ENCODE data around the gene P2RX6.

Gene P2RX6

GRCh38 chr22:21030032-21030431 lies 15.1 kb downstream of the P2RX6 start:
- TF ChIP-seq, protein P1, sequence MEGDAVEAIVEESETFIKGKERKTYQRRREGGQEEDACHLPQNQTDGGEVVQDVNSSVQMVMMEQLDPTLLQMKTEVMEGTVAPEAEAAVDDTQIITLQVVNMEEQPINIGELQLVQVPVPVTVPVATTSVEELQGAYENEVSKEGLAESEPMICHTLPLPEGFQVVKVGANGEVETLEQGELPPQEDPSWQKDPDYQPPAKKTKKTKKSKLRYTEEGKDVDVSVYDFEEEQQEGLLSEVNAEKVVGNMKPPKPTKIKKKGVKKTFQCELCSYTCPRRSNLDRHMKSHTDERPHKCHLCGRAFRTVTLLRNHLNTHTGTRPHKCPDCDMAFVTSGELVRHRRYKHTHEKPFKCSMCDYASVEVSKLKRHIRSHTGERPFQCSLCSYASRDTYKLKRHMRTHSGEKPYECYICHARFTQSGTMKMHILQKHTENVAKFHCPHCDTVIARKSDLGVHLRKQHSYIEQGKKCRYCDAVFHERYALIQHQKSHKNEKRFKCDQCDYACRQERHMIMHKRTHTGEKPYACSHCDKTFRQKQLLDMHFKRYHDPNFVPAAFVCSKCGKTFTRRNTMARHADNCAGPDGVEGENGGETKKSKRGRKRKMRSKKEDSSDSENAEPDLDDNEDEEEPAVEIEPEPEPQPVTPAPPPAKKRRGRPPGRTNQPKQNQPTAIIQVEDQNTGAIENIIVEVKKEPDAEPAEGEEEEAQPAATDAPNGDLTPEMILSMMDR (conservative IDR thresholded peaks at IDR 0.05; ENCODE audit: control insufficient read depth, insufficient read depth, low read depth, low read length) = no peak
- H3K4me3 ChIP-seq (ENCODE audit: control insufficient read depth, low read depth, low read length) = no peak overlapping the region
- no peak for DNase-seq (ENCODE audit: low read depth)

GRCh38 chr22:21030621-21031544 lies 15.9 kb downstream of the P2RX6 start:
- DNase-seq (ENCODE audit: low read depth) = no peak
- TF ChIP-seq, protein P1 (conservative IDR thresholded peaks at IDR 0.05; ENCODE audit: control insufficient read depth, insufficient read depth, low read depth, low read length) = no peak
- no peak overlapping the region for H3K4me3 ChIP-seq (ENCODE audit: control insufficient read depth, low read depth, low read length)

GRCh38 chr22:21031545-21032036 lies 16.6 kb downstream of the P2RX6 start:
- TF ChIP-seq, protein P1 (conservative IDR thresholded peaks at IDR 0.05; ENCODE audit: control insufficient read depth, insufficient read depth, low read depth, low read length) = no peak
- no peak for DNase-seq (ENCODE audit: low read depth)
- H3K4me3 ChIP-seq (ENCODE audit: control insufficient read depth, low read depth, low read length) = no peak overlapping the region

DNA sequence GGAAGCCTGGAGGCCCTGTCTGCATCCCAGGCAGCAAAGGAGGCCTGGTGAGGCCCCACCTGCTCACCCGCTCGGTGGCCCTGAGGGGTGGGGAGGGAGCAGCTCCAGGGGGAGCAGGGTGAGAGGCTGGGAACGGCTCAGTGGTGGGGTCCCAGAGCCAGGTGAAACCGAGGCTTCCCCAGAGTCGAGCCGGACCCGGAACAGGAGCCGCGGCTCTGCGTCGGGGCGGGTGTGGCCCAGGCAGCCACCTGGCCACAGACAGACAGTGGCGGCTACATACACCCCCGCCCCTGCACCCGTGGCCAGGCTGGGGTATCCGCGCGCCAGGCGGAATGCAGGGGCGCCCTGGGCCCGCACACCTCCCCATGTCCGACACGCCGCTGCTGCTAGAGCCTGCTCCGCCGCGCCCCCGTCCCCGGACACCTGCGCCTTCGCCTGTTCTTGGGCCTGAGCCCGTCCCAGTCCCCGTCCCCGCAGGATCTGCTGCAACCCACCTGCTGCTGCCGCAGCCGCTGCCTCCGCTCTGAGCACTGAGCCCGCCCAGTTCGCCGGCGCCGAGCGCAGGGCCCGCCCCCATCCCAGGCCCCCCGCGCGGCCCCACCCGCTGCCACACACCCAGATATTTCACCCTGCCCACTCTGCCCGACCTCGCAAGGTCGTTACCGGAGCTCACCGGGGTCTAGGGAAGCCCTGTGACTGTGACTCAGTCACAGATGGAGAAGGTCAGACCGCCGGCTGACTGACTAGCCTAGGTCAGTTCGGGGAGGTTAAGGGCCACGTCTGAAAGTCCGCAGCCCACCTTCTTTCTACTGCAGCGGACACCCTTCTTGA lies 17.3 kb downstream of the P2RX6 start, which contains the start of gene SLC7A4:
TSS of gene SLC7A4 (minus strand) at position 525 of the 831 bp plus-strand sequence. CDS start 749 bp downstream, outside the sequence.
- no peak within 1 kb of the TSS for H3K4me3 ChIP-seq (ENCODE audit: control insufficient read depth, low read depth, low read length)
- TF ChIP-seq, protein P1 (conservative IDR thresholded peaks at IDR 0.05; ENCODE audit: control insufficient read depth, insufficient read depth, low read depth, low read length) = no peak
- DNase-seq (ENCODE audit: low read depth) = no peak

GRCh38 chr22:21032868-21033688 lies 18.1 kb downstream of the P2RX6 start:
- DNase-seq (ENCODE audit: low read depth) = no peak
- no peak overlapping the region for H3K4me3 ChIP-seq (ENCODE audit: control insufficient read depth, low read depth, low read length)
- TF ChIP-seq, protein P1 (conservative IDR thresholded peaks at IDR 0.05; ENCODE audit: control insufficient read depth, insufficient read depth, low read depth, low read length) = no peak

DNA sequence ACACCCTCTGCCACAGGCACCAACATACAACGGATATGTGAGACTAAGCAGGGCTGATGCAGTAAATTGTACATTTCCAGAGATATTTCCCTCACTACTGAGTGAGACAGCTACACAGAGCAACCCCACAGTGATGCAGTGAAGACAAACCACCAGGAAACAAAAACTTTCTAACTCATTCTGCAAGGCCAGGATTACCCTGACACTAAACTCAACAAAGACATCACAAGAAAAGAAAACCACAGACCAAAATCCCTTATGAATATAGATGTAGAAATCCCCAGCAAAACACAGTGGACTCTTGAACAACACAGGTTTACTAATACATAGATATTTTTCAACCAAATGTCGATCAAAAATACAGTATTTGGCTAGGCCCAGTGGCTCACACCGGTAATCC lies 18.9 kb downstream of the P2RX6 start:
- H3K4me3 ChIP-seq (ENCODE audit: control insufficient read depth, low read depth, low read length) = no peak overlapping the region
- no peak for DNase-seq (ENCODE audit: low read depth)
- TF ChIP-seq, protein P1 (conservative IDR thresholded peaks at IDR 0.05; ENCODE audit: control insufficient read depth, insufficient read depth, low read depth, low read length) = no peak
